GM12872 (cell line): ENCODE measurements around the gene KCNIP3.

ENCODE experiments used
- TF ChIP-seq, protein P1 (sequence below): IDR thresholded peaks from 3 replicates; pipeline ENCODE4 v1.5.1; 2011; ENCODE audit warnings: low read depth, mild to moderate bottlenecking, low read length, moderate library complexity; ENCODE audit not compliant: insufficient read depth

KCNIP3 gene

GRCh38 chr2:95298486-95299111, 1.5 kb downstream of the KCNIP3 start:
- TF ChIP-seq, protein P1, sequence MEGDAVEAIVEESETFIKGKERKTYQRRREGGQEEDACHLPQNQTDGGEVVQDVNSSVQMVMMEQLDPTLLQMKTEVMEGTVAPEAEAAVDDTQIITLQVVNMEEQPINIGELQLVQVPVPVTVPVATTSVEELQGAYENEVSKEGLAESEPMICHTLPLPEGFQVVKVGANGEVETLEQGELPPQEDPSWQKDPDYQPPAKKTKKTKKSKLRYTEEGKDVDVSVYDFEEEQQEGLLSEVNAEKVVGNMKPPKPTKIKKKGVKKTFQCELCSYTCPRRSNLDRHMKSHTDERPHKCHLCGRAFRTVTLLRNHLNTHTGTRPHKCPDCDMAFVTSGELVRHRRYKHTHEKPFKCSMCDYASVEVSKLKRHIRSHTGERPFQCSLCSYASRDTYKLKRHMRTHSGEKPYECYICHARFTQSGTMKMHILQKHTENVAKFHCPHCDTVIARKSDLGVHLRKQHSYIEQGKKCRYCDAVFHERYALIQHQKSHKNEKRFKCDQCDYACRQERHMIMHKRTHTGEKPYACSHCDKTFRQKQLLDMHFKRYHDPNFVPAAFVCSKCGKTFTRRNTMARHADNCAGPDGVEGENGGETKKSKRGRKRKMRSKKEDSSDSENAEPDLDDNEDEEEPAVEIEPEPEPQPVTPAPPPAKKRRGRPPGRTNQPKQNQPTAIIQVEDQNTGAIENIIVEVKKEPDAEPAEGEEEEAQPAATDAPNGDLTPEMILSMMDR, result no peak

GRCh38 chr2:95299961-95300360, 2.8 kb downstream of the KCNIP3 start:
- TF ChIP-seq, protein P1, result no peak

GRCh38 chr2:95300450-95300849, 3.3 kb downstream of the KCNIP3 start:
- TF ChIP-seq, protein P1, result no peak

DNA sequence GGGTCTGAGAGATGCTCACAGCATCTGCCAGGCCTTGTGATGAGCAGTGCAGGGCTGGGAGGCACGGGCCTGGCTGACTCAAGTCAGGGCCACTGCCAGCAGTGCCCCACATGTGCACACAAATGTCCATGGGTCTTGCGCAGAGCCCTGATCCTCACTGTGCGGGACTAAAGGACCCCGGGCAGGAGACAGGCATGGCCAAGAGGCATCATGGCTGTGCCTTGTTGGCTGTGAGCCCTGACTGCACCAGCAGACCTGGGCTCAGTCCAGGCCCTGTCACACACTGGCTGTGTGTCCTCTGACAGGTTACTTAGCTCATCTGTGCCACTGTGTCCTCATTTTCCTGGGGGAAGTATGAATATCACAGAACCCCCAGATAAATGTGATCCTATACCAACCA, 4.0 kb downstream of the KCNIP3 start:
- TF ChIP-seq, protein P1, result no peak

GRCh38 chr2:95301876-95302641, 4.9 kb downstream of the KCNIP3 start:
- TF ChIP-seq, protein P1, result no peak

- TF ChIP-seq, protein P1, result no peak
Measured at GRCh38 chr2:95303191-95303919, 6.2 kb downstream of the KCNIP3 start.

DNA sequence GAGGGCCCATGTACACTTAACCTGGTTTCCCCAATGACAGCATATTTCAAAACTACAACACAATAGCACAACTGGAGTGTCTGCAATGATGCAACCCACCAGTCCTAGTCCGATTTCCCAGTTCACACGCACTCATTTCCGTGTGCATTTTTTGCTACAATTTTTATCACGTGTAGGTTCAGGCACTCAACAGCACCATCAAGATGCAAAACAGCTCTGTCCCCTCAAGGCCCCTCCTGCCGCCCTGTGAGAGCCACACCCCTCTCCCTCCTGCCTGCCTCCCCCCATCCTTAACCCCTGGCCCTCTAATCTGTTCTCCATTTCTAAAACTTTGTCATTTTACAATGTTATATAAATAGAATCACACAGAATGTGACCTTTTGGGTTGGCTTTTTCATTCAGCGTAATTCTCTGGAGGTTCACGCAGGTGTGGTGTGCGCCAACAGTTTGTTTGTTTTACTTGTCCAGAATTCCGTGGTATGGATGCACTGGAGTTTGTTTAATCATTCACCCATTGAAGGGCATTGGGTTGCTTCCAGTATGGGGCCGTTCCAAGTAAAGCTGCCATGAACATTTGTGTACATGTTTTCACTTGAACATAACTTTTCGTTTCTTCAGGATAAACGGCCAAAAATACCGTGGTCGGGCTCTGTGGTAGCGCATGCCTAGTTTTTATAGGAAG, 8.4 kb downstream of the KCNIP3 start:
- TF ChIP-seq, protein P1, result no peak
